ENCODE measurements around the gene TAX1BP1. TPM values are rescaled to one million over a fixed set of nuclear protein-coding genes. Genes with fewer than 3 reads are reported as not detected.

TAX1BP1 gene
- total RNA-seq, 1 experiment from 2014 or later = 190 TPM

DNA sequence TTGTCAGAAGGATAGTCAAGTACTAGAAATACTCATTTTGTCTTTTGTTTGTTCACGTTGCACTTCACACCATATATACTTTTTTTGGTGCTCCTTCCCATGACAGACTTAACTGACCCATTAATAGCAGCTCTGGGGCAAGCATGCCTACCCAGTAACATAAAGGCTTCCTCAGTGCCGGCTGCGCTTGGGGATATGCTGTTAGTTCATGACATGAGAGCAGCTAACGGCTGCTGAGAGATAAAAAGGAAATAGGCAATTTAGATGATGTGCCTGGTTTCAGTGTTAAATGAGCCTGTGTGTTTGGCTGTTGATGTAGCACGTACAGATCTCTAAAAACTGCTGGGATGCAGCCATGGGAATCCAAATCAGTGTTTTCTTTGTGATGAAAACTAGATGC is 86.4 kb downstream of the TAX1BP1 start:
- no peak for DNase-seq
- H3K36me3 Mint-ChIP-seq (ENCODE audit: insufficient read depth, unreplicated experiment) = peaks cover 12% of the 10 kb centered on the region
- intact Hi-C loops (cut with micrococcal nuclease; ENCODE audit: unreplicated experiment) = no loop called here
- TF ChIP-seq, protein P1, sequence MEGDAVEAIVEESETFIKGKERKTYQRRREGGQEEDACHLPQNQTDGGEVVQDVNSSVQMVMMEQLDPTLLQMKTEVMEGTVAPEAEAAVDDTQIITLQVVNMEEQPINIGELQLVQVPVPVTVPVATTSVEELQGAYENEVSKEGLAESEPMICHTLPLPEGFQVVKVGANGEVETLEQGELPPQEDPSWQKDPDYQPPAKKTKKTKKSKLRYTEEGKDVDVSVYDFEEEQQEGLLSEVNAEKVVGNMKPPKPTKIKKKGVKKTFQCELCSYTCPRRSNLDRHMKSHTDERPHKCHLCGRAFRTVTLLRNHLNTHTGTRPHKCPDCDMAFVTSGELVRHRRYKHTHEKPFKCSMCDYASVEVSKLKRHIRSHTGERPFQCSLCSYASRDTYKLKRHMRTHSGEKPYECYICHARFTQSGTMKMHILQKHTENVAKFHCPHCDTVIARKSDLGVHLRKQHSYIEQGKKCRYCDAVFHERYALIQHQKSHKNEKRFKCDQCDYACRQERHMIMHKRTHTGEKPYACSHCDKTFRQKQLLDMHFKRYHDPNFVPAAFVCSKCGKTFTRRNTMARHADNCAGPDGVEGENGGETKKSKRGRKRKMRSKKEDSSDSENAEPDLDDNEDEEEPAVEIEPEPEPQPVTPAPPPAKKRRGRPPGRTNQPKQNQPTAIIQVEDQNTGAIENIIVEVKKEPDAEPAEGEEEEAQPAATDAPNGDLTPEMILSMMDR (IDR thresholded peaks at IDR 0.05; ENCODE audit: unreplicated experiment) = no peak
- H3K4me1 Mint-ChIP-seq (ENCODE audit: low read depth, unreplicated experiment) = no peaks in the 10 kb centered on the region
- H3K9me3 Mint-ChIP-seq (ENCODE audit: low read depth, unreplicated experiment) = no peaks in the 10 kb centered on the region
- H3K4me3 Mint-ChIP-seq (ENCODE audit: low read depth, unreplicated experiment) = no peak overlapping the region
- CTCF ChIA-PET = no interaction called here
- no peak overlapping the region for H3K27ac Mint-ChIP-seq (ENCODE audit: unreplicated experiment)
- no peaks in the 10 kb centered on the region for H3K27me3 Mint-ChIP-seq (ENCODE audit: unreplicated experiment)
- BruUV-seq (replicated peaks) = no TSS peak

DNA sequence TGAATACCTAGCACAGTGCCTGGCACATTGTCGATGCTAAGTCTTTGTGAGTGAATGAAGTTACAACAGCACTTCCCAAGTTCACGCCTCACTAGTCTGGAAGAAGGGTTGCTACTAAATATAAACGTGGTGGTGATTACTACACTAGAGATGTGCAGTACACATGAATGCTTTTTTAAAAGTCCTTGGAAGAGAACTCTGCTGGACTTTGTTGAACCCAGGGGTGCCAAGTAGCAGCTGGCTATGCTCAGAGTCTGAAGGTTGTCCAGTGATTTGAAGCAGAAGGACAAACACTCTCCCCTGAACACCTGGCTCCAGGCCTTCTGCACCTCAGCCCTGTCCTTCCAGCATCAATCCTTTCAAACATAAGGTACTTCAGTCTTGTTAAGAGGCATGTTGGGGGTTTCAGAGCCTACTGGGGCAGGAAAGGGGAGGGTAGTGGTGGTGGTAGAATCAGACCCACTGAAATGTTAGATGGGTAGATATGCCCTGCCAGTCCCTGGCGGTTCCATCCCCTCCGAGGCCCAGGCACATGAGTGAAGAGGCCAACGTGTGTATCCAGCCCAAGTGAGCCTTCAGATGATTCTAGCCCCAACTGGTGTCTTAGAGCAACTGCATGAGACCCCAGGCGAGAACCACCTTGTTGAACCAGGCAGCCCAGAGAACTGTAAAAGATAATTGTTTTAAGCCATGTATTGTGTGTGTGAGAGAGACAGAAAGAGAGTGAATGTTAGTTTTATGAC is 94.4 kb downstream of the TAX1BP1 start:
- H3K27me3 Mint-ChIP-seq (ENCODE audit: unreplicated experiment) = no peaks in the 10 kb centered on the region
- no peak overlapping the region for H3K27ac Mint-ChIP-seq (ENCODE audit: unreplicated experiment)
- peaks cover 17% of the 10 kb centered on the region for H3K36me3 Mint-ChIP-seq (ENCODE audit: insufficient read depth, unreplicated experiment)
- no peak overlapping the region for H3K4me3 Mint-ChIP-seq (ENCODE audit: low read depth, unreplicated experiment)
- no TSS peak for BruUV-seq (replicated peaks)
- TF ChIP-seq, protein P1 (IDR thresholded peaks at IDR 0.05; ENCODE audit: unreplicated experiment) = no peak
- intact Hi-C loops (cut with micrococcal nuclease; ENCODE audit: unreplicated experiment) = loop anchor here (10.0 kb wide), 1 partner anchor 190 kb away; no protein-coding TSS in a partner anchor
- H3K4me1 Mint-ChIP-seq (ENCODE audit: low read depth, unreplicated experiment) = no peaks in the 10 kb centered on the region
- no peaks in the 10 kb centered on the region for H3K9me3 Mint-ChIP-seq (ENCODE audit: low read depth, unreplicated experiment)
- CTCF ChIA-PET = no interaction called here
- DNase-seq = no peak

DNA sequence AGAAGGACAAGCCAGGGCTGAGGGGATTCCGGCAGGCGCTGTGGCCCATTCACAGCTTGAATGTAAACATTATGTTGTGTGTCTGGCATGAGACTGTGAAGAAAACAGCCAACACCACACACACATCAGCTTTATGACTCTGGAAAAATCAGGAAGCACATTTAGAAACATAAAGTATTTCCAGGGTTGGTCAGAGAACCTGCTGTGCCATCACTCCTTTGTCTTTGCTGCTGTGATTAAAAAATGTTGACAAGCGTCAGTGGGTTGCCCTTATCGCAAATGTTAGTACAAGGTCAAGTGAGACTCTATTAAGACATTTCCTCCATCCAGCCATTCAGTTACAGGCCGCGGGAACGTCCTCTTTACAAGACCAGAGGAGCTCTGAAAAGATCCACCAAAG is 95.4 kb downstream of the TAX1BP1 start:
- Mint-ChIP-seq H3K27ac (ENCODE audit: unreplicated experiment) (no peak overlapping the region), H3K9me3 (ENCODE audit: low read depth, unreplicated experiment) (no peaks in the 10 kb centered on the region), H3K36me3 (ENCODE audit: insufficient read depth, unreplicated experiment) (peaks cover 20% of the 10 kb centered on the region), H3K27me3 (ENCODE audit: unreplicated experiment) (no peaks in the 10 kb centered on the region), H3K4me3 (ENCODE audit: low read depth, unreplicated experiment) (no peak overlapping the region), H3K4me1 (ENCODE audit: low read depth, unreplicated experiment) (no peaks in the 10 kb centered on the region)
- DNase-seq = no peak
- TF ChIP-seq, protein P1 (IDR thresholded peaks at IDR 0.05; ENCODE audit: unreplicated experiment) = no peak
- CTCF ChIA-PET = no interaction called here
- no TSS peak for BruUV-seq (replicated peaks)
- intact Hi-C loops (cut with micrococcal nuclease; ENCODE audit: unreplicated experiment) = loop anchor here (10.0 kb wide), 1 partner anchor 189 kb away; no protein-coding TSS in a partner anchor

DNA sequence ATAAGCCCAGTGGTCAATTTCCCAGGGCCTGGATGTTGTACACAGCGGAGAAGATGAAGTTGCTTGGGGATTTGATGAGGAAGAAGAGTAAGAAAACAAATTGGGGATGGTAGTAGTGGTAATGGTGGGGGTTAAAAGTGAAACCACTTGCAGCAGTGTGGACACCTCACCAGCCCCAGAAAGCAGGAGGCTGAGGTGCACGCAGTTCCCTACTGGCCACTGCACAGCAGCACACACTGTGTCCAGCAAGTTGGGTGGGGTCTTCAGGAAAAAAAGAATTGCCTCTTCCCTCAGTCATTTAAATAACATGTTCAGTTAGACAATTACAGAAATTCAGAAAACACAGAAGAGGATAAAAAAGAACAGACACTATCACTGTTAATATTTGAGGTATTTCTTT is 96.6 kb downstream of the TAX1BP1 start:
- no TSS peak for BruUV-seq (replicated peaks)
- DNase-seq = no peak
- Mint-ChIP-seq H3K27ac (ENCODE audit: unreplicated experiment) (no peak overlapping the region), H3K27me3 (ENCODE audit: unreplicated experiment) (no peaks in the 10 kb centered on the region), H3K36me3 (ENCODE audit: insufficient read depth, unreplicated experiment) (peaks cover 20% of the 10 kb centered on the region), H3K4me1 (ENCODE audit: low read depth, unreplicated experiment) (no peaks in the 10 kb centered on the region), H3K9me3 (ENCODE audit: low read depth, unreplicated experiment) (no peaks in the 10 kb centered on the region), H3K4me3 (ENCODE audit: low read depth, unreplicated experiment) (no peak overlapping the region)
- TF ChIP-seq, protein P1 (IDR thresholded peaks at IDR 0.05; ENCODE audit: unreplicated experiment) = no peak
- CTCF ChIA-PET = no interaction called here
- intact Hi-C loops (cut with micrococcal nuclease; ENCODE audit: unreplicated experiment) = loop anchor here (10.0 kb wide), 1 partner anchor 188 kb away; no protein-coding TSS in a partner anchor
